ENCODE measurements around the gene TEAD1.

The TEAD1 gene

GRCh38 chr11:12715941-12716340 lies 41.7 kb downstream of the TEAD1 start:
- DNase-seq: no peak

GRCh38 chr11:12716816-12717215 lies 42.6 kb downstream of the TEAD1 start:
- DNase-seq: no peak

- no peak for DNase-seq
These were observed 43.6 kb downstream of the TEAD1 start for GRCh38 chr11:12717851-12718291.

GRCh38 chr11:12719221-12719620 lies 45.0 kb downstream of the TEAD1 start:
- no peak for DNase-seq

GRCh38 chr11:12721816-12722604 lies 47.8 kb downstream of the TEAD1 start:
- DNase-seq: no peak

- no peak for DNase-seq
These were observed 49.4 kb downstream of the TEAD1 start for GRCh38 chr11:12723421-12724300.

GRCh38 chr11:12724301-12725054 lies 50.3 kb downstream of the TEAD1 start:
- DNase-seq: peak; percentile 88

- DNase-seq: no peak
These were observed 51.0 kb downstream of the TEAD1 start for GRCh38 chr11:12725055-12725862.

GRCh38 chr11:12725863-12726682 lies 51.9 kb downstream of the TEAD1 start:
- DNase-seq: no peak

GRCh38 chr11:12727563-12728211 lies 53.5 kb downstream of the TEAD1 start:
- no peak for DNase-seq

- no peak for DNase-seq
These were observed 54.2 kb downstream of the TEAD1 start for GRCh38 chr11:12728417-12728816.

GRCh38 chr11:12729941-12730340 lies 55.7 kb downstream of the TEAD1 start:
- no peak for DNase-seq

GRCh38 chr11:12731841-12732336 lies 57.7 kb downstream of the TEAD1 start:
- no peak for DNase-seq

GRCh38 chr11:12733091-12733490 lies 58.9 kb downstream of the TEAD1 start:
- DNase-seq: no peak

GRCh38 chr11:12734625-12735024 lies 60.4 kb downstream of the TEAD1 start:
- no peak for DNase-seq

- DNase-seq: no peak
These were observed 61.0 kb downstream of the TEAD1 start for GRCh38 chr11:12735262-12735661.

- DNase-seq: no peak
These were observed 62.8 kb downstream of the TEAD1 start for GRCh38 chr11:12737024-12737423.

GRCh38 chr11:12741671-12742216 lies 67.5 kb downstream of the TEAD1 start:
- DNase-seq: no peak

- no peak for DNase-seq
These were observed 69.7 kb downstream of the TEAD1 start for GRCh38 chr11:12743834-12744449.

Data from NCI-H1436 (cell line).